GDM1 (cell line): Measurements from ENCODE around the gene FTCD.

ENCODE experiments used
- DNase-seq: peaks from one replicate; lab custom pipeline; 2025; lab: John Stamatoyannopoulos, UW

The FTCD gene

DNA sequence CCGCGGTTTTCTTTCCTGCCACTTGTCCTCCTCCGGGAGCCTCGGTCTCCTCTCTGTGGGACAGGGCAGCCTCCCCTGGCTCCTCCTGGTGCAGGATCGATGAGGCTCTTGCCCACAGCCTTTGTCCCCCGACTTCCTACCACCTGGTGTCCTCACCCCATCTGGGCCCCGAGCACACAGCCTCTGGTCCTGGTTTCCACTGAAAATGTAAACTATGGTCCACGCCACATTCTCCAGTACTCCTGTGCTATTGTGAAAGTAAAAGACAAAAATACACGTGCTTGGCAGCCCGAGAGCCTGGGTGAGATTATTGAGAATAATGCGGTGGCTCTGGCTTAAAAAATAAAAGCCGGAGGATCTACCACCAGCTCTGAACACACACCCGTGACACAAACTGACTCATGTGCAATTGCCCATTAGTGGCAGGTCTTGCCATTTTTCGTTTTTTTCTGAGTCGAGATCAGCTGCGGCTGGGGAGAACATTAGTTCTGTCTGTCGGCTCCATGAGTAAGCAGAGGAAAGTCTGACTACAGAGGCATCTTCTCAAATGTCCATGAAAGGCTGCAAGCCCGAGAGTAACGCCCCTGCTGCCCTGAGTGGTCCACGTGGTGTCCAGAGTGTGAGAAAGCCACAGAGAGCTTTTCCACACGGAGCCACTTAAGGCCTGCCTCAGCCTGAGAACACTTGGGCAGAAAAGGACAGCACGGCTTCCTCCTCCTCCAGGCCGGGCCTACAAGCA, 63.2 kb downstream of the FTCD start:
- DNase-seq: no peak

DNA sequence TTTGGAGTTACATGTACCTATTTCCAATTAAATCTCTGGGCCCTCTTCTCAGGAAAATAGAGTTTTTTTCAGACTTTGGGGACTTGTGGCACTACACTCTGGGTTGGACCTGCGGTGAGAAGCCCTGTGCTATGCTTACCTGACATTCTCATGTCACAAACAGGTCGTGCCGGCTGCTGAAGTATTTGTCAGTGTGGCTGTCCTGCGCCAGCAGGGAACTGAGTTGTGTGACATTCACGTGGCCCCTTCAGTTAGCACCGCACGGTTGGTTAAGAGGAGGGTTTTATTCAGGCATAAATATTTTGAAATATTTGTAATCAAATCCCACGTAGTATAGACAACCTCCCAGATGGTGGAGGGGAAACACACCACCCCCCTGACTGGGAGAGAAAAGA, 63.8 kb downstream of the FTCD start:
- no peak for DNase-seq

DNA sequence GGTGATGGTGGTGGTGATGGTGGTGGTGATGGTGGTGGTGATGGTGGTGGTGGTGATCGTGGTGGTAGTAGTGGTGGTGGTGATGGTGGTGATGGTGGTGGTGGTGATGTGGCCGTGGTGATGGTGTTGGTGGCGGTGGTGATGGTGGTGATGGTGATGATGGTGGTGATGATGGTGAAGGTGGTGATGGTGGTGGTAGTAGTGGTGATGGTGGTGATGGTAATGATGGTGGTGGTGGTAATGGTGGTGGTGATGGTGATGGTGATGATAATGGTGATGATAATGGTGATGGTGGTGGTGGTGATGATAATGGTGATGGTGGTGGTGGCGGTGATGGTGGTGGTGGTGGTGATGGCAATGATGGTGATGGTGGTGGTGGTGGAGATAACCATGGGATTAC, 64.3 kb downstream of the FTCD start:
- DNase-seq: no peak

DNA sequence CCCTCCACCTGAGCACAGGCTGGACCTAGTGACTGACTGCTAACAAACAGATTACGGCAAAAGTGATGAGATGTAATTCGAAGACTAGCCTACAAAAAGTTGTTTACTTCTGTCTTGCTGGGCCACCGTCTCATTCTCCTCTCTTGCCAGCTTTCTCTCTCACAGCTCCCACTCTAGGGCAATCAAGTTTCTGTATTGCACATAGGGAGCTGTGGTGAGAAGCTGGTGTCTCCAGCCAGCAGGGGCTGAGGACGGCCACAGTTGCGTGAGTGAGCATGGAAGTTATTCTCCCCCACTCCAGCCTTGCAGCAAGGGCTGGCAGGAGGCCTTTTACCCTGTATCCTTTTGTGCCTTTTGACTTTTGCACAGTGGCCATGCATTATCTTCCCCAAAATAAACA, 66.1 kb downstream of the FTCD start:
- no peak for DNase-seq

DNA sequence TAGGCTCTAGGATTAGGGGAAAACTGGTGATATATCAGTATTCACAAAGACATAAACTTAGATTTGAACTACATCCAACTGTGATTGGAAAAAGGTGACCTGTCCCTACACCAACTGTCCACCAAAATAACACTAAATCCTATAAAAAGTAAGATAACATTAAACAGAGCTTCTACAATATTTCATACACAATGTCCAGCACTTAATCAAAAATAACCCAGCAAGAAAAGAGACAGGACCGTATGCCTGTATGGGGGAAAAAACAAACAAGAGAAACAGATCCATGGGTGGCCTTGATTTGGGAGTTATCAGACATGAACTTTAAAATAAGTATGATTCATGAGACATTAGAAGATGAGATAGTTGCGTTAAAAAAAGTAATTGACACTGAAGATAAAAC, 67.2 kb downstream of the FTCD start:
- DNase-seq: no peak

DNA sequence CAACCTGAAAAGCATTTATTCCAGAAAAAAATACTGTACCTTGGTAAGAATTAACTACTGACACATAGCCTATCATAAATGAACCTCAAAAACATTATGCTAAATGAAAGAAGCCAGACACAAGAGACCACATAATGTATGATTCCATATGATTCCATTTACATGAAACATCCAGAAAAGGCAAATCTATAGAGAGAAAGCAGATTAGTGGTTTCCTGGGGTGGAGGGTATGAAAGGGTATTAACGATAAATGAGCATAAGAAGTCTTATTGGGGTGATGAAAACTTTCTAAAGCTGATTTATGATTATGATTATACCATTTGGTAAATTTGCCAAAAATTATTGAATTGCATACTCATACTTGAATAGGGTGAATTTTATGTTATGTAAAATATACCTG, 67.7 kb downstream of the FTCD start:
- no peak for DNase-seq
